ENCODE results near the gene CNRIP1. TPM values are rescaled to one million over a fixed set of nuclear protein-coding genes. Genes with fewer than 3 reads are reported as not detected.

The CNRIP1 gene
- total RNA-seq, 2 experiments from 2014 or later: not detected

- no peak overlapping the region for H3K4me3 ChIP-seq (ENCODE audit: low read depth, low read length, poor library complexity, severe bottlenecking)
- no peak for DNase-seq (ENCODE audit: low spot score)
- BruUV-seq (replicated peaks): no TSS peak
- no peak overlapping the region for H2AFZ ChIP-seq (ENCODE audit: low read length)
- no peak overlapping the region for H3K27ac ChIP-seq (ENCODE audit: low read depth, low read length, poor library complexity, severe bottlenecking)
- ChIA-PET POLR2A (interaction anchor here (0.9 to 1.1 kb wide), 2 partner anchors 8 to 10 kb away, joined by 3 read pairs; no protein-coding TSS in a partner anchor), CTCF (ENCODE audit: unreplicated experiment) (no interaction called here)
- intact Hi-C loops (cut with micrococcal nuclease; ENCODE audit: unreplicated experiment): no loop called here
- TF ChIP-seq EZH2phosphoT487 (IDR thresholded peaks at IDR 0.05; ENCODE audit: borderline replicate concordance, low read depth, low read length) (no peak), CTCF (conservative IDR thresholded peaks at IDR 0.05; ENCODE audit: low read length) (no peak)
- H3K9me3 ChIP-seq (ENCODE audit: low read length): no peaks in the 10 kb centered on the region
- H3K79me2 ChIP-seq (ENCODE audit: insufficient read depth, low read depth, low read length): no peaks in the 10 kb centered on the region
- H3K4me2 ChIP-seq (ENCODE audit: low read length): no peak overlapping the region
- H4K20me1 ChIP-seq (ENCODE audit: insufficient read depth, low read length): no peaks in the 10 kb centered on the region
- H3K36me3 ChIP-seq (ENCODE audit: insufficient read depth, low read length): no peaks in the 10 kb centered on the region
- no peaks in the 10 kb centered on the region for H3K9me2 ChIP-seq (ENCODE audit: insufficient read depth, low read length)
- peaks cover 29% of the 10 kb centered on the region for H3K4me1 ChIP-seq (ENCODE audit: insufficient read depth, low read length, poor library complexity, severe bottlenecking)
These were observed 47.3 kb downstream of the CNRIP1 start for GRCh38 chr2:68272246-68272994.

- CTCF ChIA-PET (ENCODE audit: unreplicated experiment): no interaction called here
- POLR2A ChIA-PET: interaction anchor here (1.1 kb wide), 1 partner anchor 9 kb away, joined by 3 read pairs; no protein-coding TSS in a partner anchor
- no peaks in the 10 kb centered on the region for H3K9me2 ChIP-seq (ENCODE audit: insufficient read depth, low read length)
These were observed 53.1 kb downstream of the CNRIP1 start for GRCh38 chr2:68266655-68267054.

More at GRCh38 chr2:68266655-68267054, 53.1 kb downstream of the CNRIP1 start:
- no peak overlapping the region for H3K4me3 ChIP-seq (ENCODE audit: low read depth, low read length, poor library complexity, severe bottlenecking)
- no TSS peak for BruUV-seq (replicated peaks)
- no peak for TF ChIP-seq EZH2phosphoT487 (IDR thresholded peaks at IDR 0.05; ENCODE audit: borderline replicate concordance, low read depth, low read length)
- TF ChIP-seq CTCF (conservative IDR thresholded peaks at IDR 0.05; ENCODE audit: low read length): no peak
- no peak overlapping the region for H3K4me2 ChIP-seq (ENCODE audit: low read length)
- intact Hi-C loops (cut with micrococcal nuclease; ENCODE audit: unreplicated experiment): no loop called here
- no peak overlapping the region for H3K27ac ChIP-seq (ENCODE audit: low read depth, low read length, poor library complexity, severe bottlenecking)
- no peaks in the 10 kb centered on the region for H4K20me1 ChIP-seq (ENCODE audit: insufficient read depth, low read length)
- no peaks in the 10 kb centered on the region for H3K9me3 ChIP-seq (ENCODE audit: low read length)
- DNase-seq (ENCODE audit: low spot score): no peak
- no peaks in the 10 kb centered on the region for H3K79me2 ChIP-seq (ENCODE audit: insufficient read depth, low read depth, low read length)
- H2AFZ ChIP-seq (ENCODE audit: low read length): no peak overlapping the region
- H3K36me3 ChIP-seq (ENCODE audit: insufficient read depth, low read length): no peaks in the 10 kb centered on the region
- H3K4me1 ChIP-seq (ENCODE audit: insufficient read depth, low read length, poor library complexity, severe bottlenecking): no peaks in the 10 kb centered on the region

Data from OCI-LY7 (cell line).